ENCODE data around the gene LRRC26.

Gene LRRC26

GRCh38 chr9:137167277-137167746 is 2.5 kb downstream of the LRRC26 start:
- ChIA-PET POLR2A (interaction anchor here (1.6 kb wide), 1 partner anchor 38 kb away, joined by 6 read pairs; no protein-coding TSS in a partner anchor), CTCF (interaction anchor here (2.2 kb wide), 1 partner anchor 10 kb away, joined by 5 read pairs; no protein-coding TSS in a partner anchor)
- DNase-seq (ENCODE audit: extremely low spot score), result no peak
- TF ChIP-seq BHLHE40 (IDR thresholded peaks at IDR 0.05; ENCODE audit: borderline replicate concordance) (no peak), TARDBP (IDR thresholded peaks at IDR 0.05) (no peak), ELF4 (IDR thresholded peaks at IDR 0.05) (no peak)

GRCh38 chr9:137166380-137167229 is 3.2 kb downstream of the LRRC26 start:
- POLR2A ChIA-PET, result interaction anchor here (1.6 kb wide), 1 partner anchor 37 kb away, joined by 6 read pairs; no protein-coding TSS in a partner anchor
- no peak for DNase-seq (ENCODE audit: extremely low spot score)
- TF ChIP-seq SP1 (IDR thresholded peaks at IDR 0.05), result no peak
- TF ChIP-seq FOXK2 (IDR thresholded peaks at IDR 0.05), result no peak
- no peak for TF ChIP-seq ARNT (IDR thresholded peaks at IDR 0.05)
- no peak for TF ChIP-seq CTBP1 (IDR thresholded peaks at IDR 0.05; ENCODE audit: borderline replicate concordance)
- no peak for TF ChIP-seq TARDBP (IDR thresholded peaks at IDR 0.05)
- TF ChIP-seq FOXM1 (IDR thresholded peaks at IDR 0.05; ENCODE audit: borderline replicate concordance), result no peak
- TF ChIP-seq NFRKB (IDR thresholded peaks at IDR 0.05), result no peak
- TF ChIP-seq PKNOX1 (IDR thresholded peaks at IDR 0.05), result no peak
- no peak for TF ChIP-seq SUZ12 (IDR thresholded peaks at IDR 0.05)
- no peak for TF ChIP-seq ZNF384 (IDR thresholded peaks at IDR 0.05)
- TF ChIP-seq LEF1 (IDR thresholded peaks at IDR 0.05; ENCODE audit: borderline replicate concordance), result no peak
- TF ChIP-seq FOXA1 (IDR thresholded peaks at IDR 0.05), result no peak
- TF ChIP-seq ELF4 (IDR thresholded peaks at IDR 0.05), result no peak
- no peak for TF ChIP-seq L3MBTL2 (conservative IDR thresholded peaks at IDR 0.05)
- no peak for TF ChIP-seq BHLHE40 (IDR thresholded peaks at IDR 0.05; ENCODE audit: borderline replicate concordance)
- TF ChIP-seq HDGF (IDR thresholded peaks at IDR 0.05; ENCODE audit: borderline replicate concordance), result no peak
- CTCF ChIA-PET, result interaction anchor here (1.1 to 2.2 kb wide), 2 partner anchors 9 to 17 kb away, joined by 3 to 5 read pairs; no protein-coding TSS in a partner anchor

GRCh38 chr9:137165250-137165836 is 4.5 kb downstream of the LRRC26 start:
- TF ChIP-seq FOXM1 (IDR thresholded peaks at IDR 0.05; ENCODE audit: borderline replicate concordance) (no peak), TARDBP (IDR thresholded peaks at IDR 0.05) (no peak), SP1 (IDR thresholded peaks at IDR 0.05) (no peak), CTBP1 (IDR thresholded peaks at IDR 0.05; ENCODE audit: borderline replicate concordance) (no peak), L3MBTL2 (conservative IDR thresholded peaks at IDR 0.05) (no peak), ZNF384 (IDR thresholded peaks at IDR 0.05) (no peak), PKNOX1 (IDR thresholded peaks at IDR 0.05) (no peak), NFRKB (IDR thresholded peaks at IDR 0.05) (no peak), ARNT (IDR thresholded peaks at IDR 0.05) (no peak), LEF1 (IDR thresholded peaks at IDR 0.05; ENCODE audit: borderline replicate concordance) (no peak), FOXA1 (IDR thresholded peaks at IDR 0.05) (no peak), HDGF (IDR thresholded peaks at IDR 0.05; ENCODE audit: borderline replicate concordance) (no peak), ELF4 (IDR thresholded peaks at IDR 0.05) (no peak), SUZ12 (IDR thresholded peaks at IDR 0.05) (no peak), FOXK2 (IDR thresholded peaks at IDR 0.05) (no peak)
- DNase-seq (ENCODE audit: extremely low spot score), result no peak
- ChIA-PET CTCF (no interaction called here), POLR2A (no interaction called here)

- CTCF ChIA-PET, result interaction anchor here (0.6 kb wide), 1 partner anchor 163 kb away, joined by 5 read pairs; no protein-coding TSS in a partner anchor
- POLR2A ChIA-PET, result no interaction called here
These were observed 5.2 kb downstream of the LRRC26 start for GRCh38 chr9:137164370-137165249.

More at GRCh38 chr9:137164370-137165249, 5.2 kb downstream of the LRRC26 start:
- DNase-seq (ENCODE audit: extremely low spot score), result no peak
- no peak for TF ChIP-seq TARDBP (IDR thresholded peaks at IDR 0.05)
- no peak for TF ChIP-seq ARNT (IDR thresholded peaks at IDR 0.05)
- TF ChIP-seq ZNF384 (IDR thresholded peaks at IDR 0.05), result no peak
- no peak for TF ChIP-seq FOXA1 (IDR thresholded peaks at IDR 0.05)
- TF ChIP-seq PKNOX1 (IDR thresholded peaks at IDR 0.05), result no peak
- no peak for TF ChIP-seq L3MBTL2 (conservative IDR thresholded peaks at IDR 0.05)
- no peak for TF ChIP-seq NFRKB (IDR thresholded peaks at IDR 0.05)
- TF ChIP-seq LEF1 (IDR thresholded peaks at IDR 0.05; ENCODE audit: borderline replicate concordance), result no peak
- no peak for TF ChIP-seq CTBP1 (IDR thresholded peaks at IDR 0.05; ENCODE audit: borderline replicate concordance)
- TF ChIP-seq ELF4 (IDR thresholded peaks at IDR 0.05), result no peak
- TF ChIP-seq BHLHE40 (IDR thresholded peaks at IDR 0.05; ENCODE audit: borderline replicate concordance), result no peak
- TF ChIP-seq SP1 (IDR thresholded peaks at IDR 0.05), result no peak
- TF ChIP-seq SUZ12 (IDR thresholded peaks at IDR 0.05), result no peak
- no peak for TF ChIP-seq FOXK2 (IDR thresholded peaks at IDR 0.05)
- TF ChIP-seq FOXM1 (IDR thresholded peaks at IDR 0.05; ENCODE audit: borderline replicate concordance), result no peak
- TF ChIP-seq HDGF (IDR thresholded peaks at IDR 0.05; ENCODE audit: borderline replicate concordance), result no peak
